Trophoblast cell (in vitro differentiated cells and primary cell): ENCODE results near the gene GPC3.

Experiments used
- DNase-seq, 2 donors: peaks; one replicate each; pipeline ENCODE4 v3.0.0-alpha.2; 2016
- H2AFZ ChIP-seq: 2 replicates; pipeline ENCODE4 v1.6.1; 2013; ENCODE audit warnings: low read length, moderate library complexity, mild to moderate bottlenecking; ENCODE audit not compliant: insufficient read depth, poor library complexity
- H2AK5ac ChIP-seq: 2 replicates; pipeline ENCODE4 v1.6.1; 2013; ENCODE audit warnings: mild to moderate bottlenecking, low read length
- H2BK120ac ChIP-seq: 2 replicates; pipeline ENCODE4 v1.6.1; 2013; ENCODE audit warnings: low read length, mild to moderate bottlenecking, moderate library complexity; ENCODE audit not compliant: insufficient read depth, poor library complexity
- H2BK12ac ChIP-seq: 2 replicates; pipeline ENCODE4 v1.6.1; 2013; ENCODE audit warnings: mild to moderate bottlenecking, low read length, moderate library complexity
- H2BK5ac ChIP-seq: 2 replicates; pipeline ENCODE4 v1.6.1; 2013; ENCODE audit warnings: low read length, low read depth, moderate library complexity, mild to moderate bottlenecking; ENCODE audit not compliant: poor library complexity
- H3K14ac ChIP-seq: 2 replicates; pipeline ENCODE4 v1.6.1; 2013; ENCODE audit warnings: mild to moderate bottlenecking, low read length
- H3K18ac ChIP-seq: 2 replicates; pipeline ENCODE4 v1.6.1; 2013; ENCODE audit warnings: mild to moderate bottlenecking, low read length
- H3K23ac ChIP-seq: 2 replicates; pipeline ENCODE4 v1.6.1; 2013; ENCODE audit warnings: low read length
- H3K27ac ChIP-seq: 2 replicates; pipeline ENCODE4 v1.5.1; 2013; ENCODE audit warnings: low read depth, mild to moderate bottlenecking, inconsistent platforms, low read length, moderate library complexity
- H3K27me3 ChIP-seq: 2 replicates; pipeline ENCODE4 v1.6.1; 2013; ENCODE audit warnings: inconsistent platforms, mild to moderate bottlenecking, low read length, moderate library complexity; ENCODE audit not compliant: insufficient read depth
- H3K36me3 ChIP-seq, 2 experiments: 1 replicate in 1 of 2; 2 replicates in 1 of 2; pipeline ENCODE4 v1.6.1; 2013; ENCODE audit warnings: low read length in 2 of 2, mild to moderate bottlenecking in 2 of 2, moderate library complexity in 1 of 2; ENCODE audit not compliant: insufficient read depth in 2 of 2, control insufficient read depth in 1 of 2
- H3K4ac ChIP-seq: 2 replicates; pipeline ENCODE4 v1.6.1; 2013; ENCODE audit warnings: low read depth, mild to moderate bottlenecking, low read length, moderate library complexity
- H3K4me1 ChIP-seq, 2 experiments: 1 replicate in 1 of 2; 2 replicates in 1 of 2; pipeline ENCODE4 v1.6.1; 2013; ENCODE audit warnings: low read length in 2 of 2, mild to moderate bottlenecking in 2 of 2, moderate library complexity in 1 of 2; ENCODE audit not compliant: insufficient read depth in 2 of 2, control insufficient read depth in 1 of 2
- H3K4me2 ChIP-seq: 2 replicates; pipeline ENCODE4 v1.6.1; 2013; ENCODE audit warnings: inconsistent platforms, mild to moderate bottlenecking, low read length, moderate library complexity
- H3K4me3 ChIP-seq: 2 replicates; pipeline ENCODE4 v1.5.1; 2013; ENCODE audit warnings: mild to moderate bottlenecking, low read depth, low read length, inconsistent platforms
- H3K79me1 ChIP-seq: one replicate; pipeline ENCODE4 v1.6.1; 2013; ENCODE audit warnings: low read length
- H3K79me2 ChIP-seq: 2 replicates; pipeline ENCODE4 v1.6.1; 2013; ENCODE audit warnings: low read length, mild to moderate bottlenecking; ENCODE audit not compliant: control insufficient read depth, insufficient read depth, poor library complexity
- H3K9ac ChIP-seq: 2 replicates; pipeline ENCODE4 v1.6.1; 2013; ENCODE audit warnings: mild to moderate bottlenecking, low read length
- H3K9me3 ChIP-seq: 2 replicates; pipeline ENCODE4 v1.6.1; 2013; ENCODE audit warnings: low read depth, mild to moderate bottlenecking, control low read depth, inconsistent platforms, low read length; ENCODE audit not compliant: insufficient read depth
- H4K12ac ChIP-seq: 2 replicates; pipeline ENCODE4 v1.6.1; 2013; ENCODE audit warnings: low read depth, mild to moderate bottlenecking, low read length, moderate library complexity
- H4K8ac ChIP-seq: 2 replicates; pipeline ENCODE4 v1.6.1; 2013; ENCODE audit warnings: low read depth, mild to moderate bottlenecking, low read length, moderate library complexity
- H4K91ac ChIP-seq: one replicate; pipeline ENCODE4 v1.6.1; 2013; ENCODE audit warnings: low read depth, mild to moderate bottlenecking, low read length, moderate library complexity
- WGBS: extraction: QIAGEN DNeasy Blood & Tissue Kit; methylation state at CpG from one replicate; pipeline ENCODE4 v1.1.7; 2013; ENCODE audit warnings: missing lambda C conversion rate; ENCODE audit not compliant: insufficient read length, insufficient coverage; ENCODE audit errors: extremely low coverage; 5-methylcytosine and 5-hydroxymethylcytosine counted together

The GPC3 gene

GRCh38 chrX:133859860-133860259, 125.5 kb downstream of the GPC3 start:
- no peaks in the 10 kb centered on the region for H3K27me3 ChIP-seq
- H3K4me3 ChIP-seq: no peak overlapping the region
- H3K18ac ChIP-seq: no peak overlapping the region
- WGBS: no CpG with 5 or more reads among the region's 7 CpGs
- H2BK12ac ChIP-seq: no peak overlapping the region
- H3K4me1 ChIP-seq: no peaks in the 10 kb centered on the region
- H3K4ac ChIP-seq: no peak overlapping the region
- H3K4me2 ChIP-seq: no peak overlapping the region
- H4K12ac ChIP-seq: no peak overlapping the region
- DNase-seq: no peak
- no peak overlapping the region for H2AFZ ChIP-seq
- H3K14ac ChIP-seq: no peak overlapping the region
- no peaks in the 10 kb centered on the region for H3K79me2 ChIP-seq
- H3K23ac ChIP-seq: no peak overlapping the region
- H3K79me1 ChIP-seq: no peaks in the 10 kb centered on the region
- no peaks in the 10 kb centered on the region for H3K36me3 ChIP-seq
- no peak overlapping the region for H4K8ac ChIP-seq
- H4K91ac ChIP-seq: peak overlapping the region; percentile 55
- no peak overlapping the region for H3K9ac ChIP-seq
- no peak overlapping the region for H2BK120ac ChIP-seq
- H2AK5ac ChIP-seq: no peak overlapping the region
- no peaks in the 10 kb centered on the region for H3K9me3 ChIP-seq
- no peak overlapping the region for H2BK5ac ChIP-seq
- no peak overlapping the region for H3K27ac ChIP-seq

GRCh38 chrX:133859336-133859735, 126.1 kb downstream of the GPC3 start:
- H3K79me1 ChIP-seq: no peaks in the 10 kb centered on the region
- H2BK120ac ChIP-seq: no peak overlapping the region
- no peak overlapping the region for H3K4me3 ChIP-seq
- H3K79me2 ChIP-seq: no peaks in the 10 kb centered on the region
- no peak overlapping the region for H3K23ac ChIP-seq
- no peak overlapping the region for H3K4ac ChIP-seq
- H2BK5ac ChIP-seq: no peak overlapping the region
- no peak overlapping the region for H3K14ac ChIP-seq
- H2BK12ac ChIP-seq: no peak overlapping the region
- H3K18ac ChIP-seq: no peak overlapping the region
- H3K27me3 ChIP-seq: no peaks in the 10 kb centered on the region
- H4K12ac ChIP-seq: no peak overlapping the region
- no peak overlapping the region for H3K9ac ChIP-seq
- no peaks in the 10 kb centered on the region for H3K4me1 ChIP-seq
- H2AFZ ChIP-seq: no peak overlapping the region
- no peak overlapping the region for H3K27ac ChIP-seq
- WGBS: no CpG with 5 or more reads among the region's 3 CpGs
- H3K4me2 ChIP-seq: no peak overlapping the region
- H3K9me3 ChIP-seq: no peaks in the 10 kb centered on the region
- H4K91ac ChIP-seq: no peak overlapping the region
- H2AK5ac ChIP-seq: no peak overlapping the region
- H4K8ac ChIP-seq: no peak overlapping the region
- DNase-seq: no peak
- no peaks in the 10 kb centered on the region for H3K36me3 ChIP-seq

- Histone ChIP-seq H4K12ac (no peak overlapping the region), H3K9me3 (no peaks in the 10 kb centered on the region), H2AFZ (no peak overlapping the region), H3K27me3 (no peaks in the 10 kb centered on the region), H3K23ac (no peak overlapping the region), H2BK12ac (no peak overlapping the region), H3K18ac (no peak overlapping the region), H3K9ac (no peak overlapping the region), H2AK5ac (no peak overlapping the region), H3K4ac (no peak overlapping the region), H4K8ac (no peak overlapping the region), H4K91ac (no peak overlapping the region), H3K36me3 (no peaks in the 10 kb centered on the region), H3K27ac (no peak overlapping the region), H3K14ac (no peak overlapping the region), H2BK5ac (no peak overlapping the region), H2BK120ac (no peak overlapping the region), H3K4me1 (no peaks in the 10 kb centered on the region), H3K79me1 (no peaks in the 10 kb centered on the region), H3K79me2 (no peaks in the 10 kb centered on the region), H3K4me3 (no peak overlapping the region), H3K4me2 (no peak overlapping the region)
- no CpG with 5 or more reads among the region's 1 CpG for WGBS
- DNase-seq: no peak
These were observed 127.6 kb downstream of the GPC3 start for GRCh38 chrX:133857640-133858269.

GRCh38 chrX:133856819-133857218, 128.6 kb downstream of the GPC3 start:
- no peaks in the 10 kb centered on the region for H3K27me3 ChIP-seq
- H3K36me3 ChIP-seq: no peaks in the 10 kb centered on the region
- no peak overlapping the region for H3K27ac ChIP-seq
- H4K8ac ChIP-seq: no peak overlapping the region
- H2AFZ ChIP-seq: no peak overlapping the region
- WGBS: no CpG with 5 or more reads among the region's 3 CpGs
- H4K91ac ChIP-seq: no peak overlapping the region
- H2BK120ac ChIP-seq: no peak overlapping the region
- no peak overlapping the region for H4K12ac ChIP-seq
- H3K4me3 ChIP-seq: no peak overlapping the region
- H2BK5ac ChIP-seq: no peak overlapping the region
- H3K4ac ChIP-seq: no peak overlapping the region
- no peak overlapping the region for H3K14ac ChIP-seq
- H2BK12ac ChIP-seq: no peak overlapping the region
- no peaks in the 10 kb centered on the region for H3K4me1 ChIP-seq
- no peaks in the 10 kb centered on the region for H3K9me3 ChIP-seq
- no peak overlapping the region for H3K4me2 ChIP-seq
- H3K18ac ChIP-seq: no peak overlapping the region
- H3K79me1 ChIP-seq: no peaks in the 10 kb centered on the region
- H2AK5ac ChIP-seq: no peak overlapping the region
- DNase-seq: no peak
- no peak overlapping the region for H3K9ac ChIP-seq
- no peak overlapping the region for H3K23ac ChIP-seq
- no peaks in the 10 kb centered on the region for H3K79me2 ChIP-seq
